HEK293 (cell line): ENCODE data around the gene LRRC4C.

Source experiments
- CTCF ChIA-PET: fragments of 350-600 bp; formaldehyde crosslinking; extraction: SDS; loops from one replicate; lab custom pipeline; 2021; ENCODE audit warnings: antibody characterized with exemption; lab: Yijun Ruan, JAX
- POLR2A ChIA-PET: fragments of 300-600 bp; formaldehyde crosslinking; extraction: SDS; loops from one replicate; lab custom pipeline; 2020; ENCODE audit warnings: antibody characterized with exemption, inconsistent platforms; lab: Yijun Ruan, JAX
- H3K27ac ChIP-seq: fragments of 200-500 bp; sonication (Bioruptor generic); 2 replicates; pipeline ENCODE4 v1.5.1; 2014; ENCODE audit warnings: low read depth, low read length, control low read depth, inconsistent platforms; ENCODE audit errors: extremely low read depth
- H3K36me3 ChIP-seq, 2 experiments: fragments of 200-500 bp in 1 of 2; sonication (Bioruptor generic) in 1 of 2; 1 replicate in 1 of 2; 2 replicates in 1 of 2; pipeline ENCODE4 v1.5.1; 2014 to 2017; ENCODE audit warnings: inconsistent platforms in 2 of 2, low read length in 2 of 2; ENCODE audit not compliant: control insufficient read depth in 2 of 2, insufficient read depth in 1 of 2
- H3K4me1 ChIP-seq: fragments of 200-500 bp; sonication (Bioruptor generic); 2 replicates; pipeline ENCODE4 v1.5.1; 2014; ENCODE audit warnings: mild to moderate bottlenecking, low read length, inconsistent platforms; ENCODE audit not compliant: control insufficient read depth, insufficient read depth
- H3K4me3 ChIP-seq: 2 replicates; pipeline ENCODE4 v1.5.1; 2011; ENCODE audit warnings: low read depth, mild to moderate bottlenecking, control low read depth, low read length, moderate library complexity
- H3K9me3 ChIP-seq: fragments of 200-500 bp; sonication (Bioruptor generic); 2 replicates; pipeline ENCODE4 v1.5.1; 2014; ENCODE audit warnings: low read depth, low read length, inconsistent platforms; ENCODE audit not compliant: control insufficient read depth, insufficient read depth
- GLI2 ChIP-seq: fragments of 450-650 bp; formaldehyde crosslinking; IDR thresholded peaks from 2 replicates; pipeline ENCODE4; 2017; ENCODE audit warnings: missing biosample characterization, missing genetic modification characterization, low read depth, borderline replicate concordance
- PRDM1 ChIP-seq: fragments of 450-650 bp; formaldehyde crosslinking; IDR thresholded peaks from 2 replicates; pipeline ENCODE4; 2016; ENCODE audit warnings: missing biosample characterization, missing genetic modification characterization
- SALL2 ChIP-seq: fragments of 450-650 bp; formaldehyde crosslinking; IDR thresholded peaks from 2 replicates; pipeline ENCODE4 v1.5.0; 2017; ENCODE audit warnings: missing biosample characterization, mild to moderate bottlenecking, missing genetic modification characterization, borderline replicate concordance
- SCRT2 ChIP-seq: fragments of 450-650 bp; formaldehyde crosslinking; IDR thresholded peaks from 2 replicates; pipeline ENCODE4 v1.5.1; 2016; ENCODE audit warnings: missing biosample characterization, missing genetic modification characterization
- ZBTB1 ChIP-seq: fragments of 450-650 bp; formaldehyde crosslinking; IDR thresholded peaks from 2 replicates; pipeline ENCODE4 v1.5.1; 2016; ENCODE audit warnings: missing biosample characterization, missing genetic modification characterization
- ZBTB48 ChIP-seq: fragments of 450-650 bp; formaldehyde crosslinking; IDR thresholded peaks from 2 replicates; pipeline ENCODE4 v1.5.1; 2016; ENCODE audit warnings: missing biosample characterization, missing genetic modification characterization
- ZBTB49 ChIP-seq: fragments of 450-650 bp; formaldehyde crosslinking; IDR thresholded peaks from 2 replicates; pipeline ENCODE4 v1.5.1; 2016; ENCODE audit warnings: missing biosample characterization, missing genetic modification characterization, low read depth
- ZFP69B ChIP-seq: fragments of 450-650 bp; formaldehyde crosslinking; IDR thresholded peaks from 2 replicates; pipeline ENCODE4 v1.5.1; 2016; ENCODE audit warnings: missing biosample characterization, missing genetic modification characterization
- ZNF148 ChIP-seq: fragments of 450-650 bp; formaldehyde crosslinking; IDR thresholded peaks from 2 replicates; pipeline ENCODE4 v1.5.0; 2017; ENCODE audit warnings: missing biosample characterization, missing genetic modification characterization, borderline replicate concordance
- ZNF155 ChIP-seq: fragments of 450-650 bp; formaldehyde crosslinking; IDR thresholded peaks from 2 replicates; pipeline ENCODE4 v1.5.1; 2016; ENCODE audit warnings: missing biosample characterization, missing genetic modification characterization
- ZNF211 ChIP-seq: fragments of 450-650 bp; formaldehyde crosslinking; IDR thresholded peaks from 2 replicates; pipeline ENCODE4 v1.5.1; 2016; ENCODE audit warnings: low read depth, missing biosample characterization, missing genetic modification characterization
- ZNF214 ChIP-seq: fragments of 450-650 bp; formaldehyde crosslinking; IDR thresholded peaks from 2 replicates; pipeline ENCODE4 v1.5.1; 2017; ENCODE audit warnings: missing biosample characterization, mild to moderate bottlenecking, missing genetic modification characterization, borderline replicate concordance
- ZNF292 ChIP-seq: fragments of 450-650 bp; formaldehyde crosslinking; IDR thresholded peaks from 2 replicates; pipeline ENCODE4 v1.5.1; 2016; ENCODE audit warnings: low read depth, missing biosample characterization, missing genetic modification characterization, borderline replicate concordance
- ZNF324 ChIP-seq: fragments of 450-650 bp; formaldehyde crosslinking; IDR thresholded peaks from 2 replicates; pipeline ENCODE4 v1.5.1; 2016; ENCODE audit warnings: missing biosample characterization, missing genetic modification characterization
- ZNF350 ChIP-seq: fragments of 450-650 bp; formaldehyde crosslinking; IDR thresholded peaks from 2 replicates; pipeline ENCODE4 v1.5.0; 2017; ENCODE audit warnings: missing biosample characterization, mild to moderate bottlenecking, missing genetic modification characterization
- ZNF37A ChIP-seq: fragments of 450-650 bp; IDR thresholded peaks from 2 replicates; pipeline ENCODE4 v1.5.1; 2018; ENCODE audit warnings: missing biosample characterization, missing genetic modification characterization
- ZNF423 ChIP-seq: fragments of 450-650 bp; formaldehyde crosslinking; IDR thresholded peaks from 2 replicates; pipeline ENCODE4 v1.5.1; 2016; ENCODE audit warnings: missing biosample characterization, missing genetic modification characterization
- ZNF426 ChIP-seq: fragments of 450-650 bp; formaldehyde crosslinking; IDR thresholded peaks from 2 replicates; pipeline ENCODE4 v1.5.1; 2017; ENCODE audit warnings: missing biosample characterization, missing genetic modification characterization, mild to moderate bottlenecking, inconsistent platforms, moderate library complexity
- ZNF621 ChIP-seq: fragments of 450-650 bp; formaldehyde crosslinking; IDR thresholded peaks from 2 replicates; pipeline ENCODE4 v1.5.1; 2017; ENCODE audit warnings: missing biosample characterization, missing genetic modification characterization
- ZNF670 ChIP-seq: fragments of 450-650 bp; formaldehyde crosslinking; IDR thresholded peaks from 2 replicates; pipeline ENCODE4 v1.5.1; 2016; ENCODE audit warnings: missing biosample characterization, missing genetic modification characterization, low read depth
- ZNF701 ChIP-seq: fragments of 450-650 bp; formaldehyde crosslinking; IDR thresholded peaks from 2 replicates; pipeline ENCODE4 v1.5.1; 2016; ENCODE audit warnings: missing biosample characterization, missing genetic modification characterization
- ZSCAN23 ChIP-seq: fragments of 450-650 bp; formaldehyde crosslinking; IDR thresholded peaks from 2 replicates; pipeline ENCODE4 v1.5.1; 2016; ENCODE audit warnings: missing biosample characterization, missing genetic modification characterization
- TF ChIP-seq, protein P1 (sequence below): fragments of 450-650 bp; IDR thresholded peaks from 2 replicates; pipeline ENCODE4 v1.5.1; 2018; ENCODE audit warnings: missing biosample characterization, missing genetic modification characterization

Gene LRRC4C

DNA sequence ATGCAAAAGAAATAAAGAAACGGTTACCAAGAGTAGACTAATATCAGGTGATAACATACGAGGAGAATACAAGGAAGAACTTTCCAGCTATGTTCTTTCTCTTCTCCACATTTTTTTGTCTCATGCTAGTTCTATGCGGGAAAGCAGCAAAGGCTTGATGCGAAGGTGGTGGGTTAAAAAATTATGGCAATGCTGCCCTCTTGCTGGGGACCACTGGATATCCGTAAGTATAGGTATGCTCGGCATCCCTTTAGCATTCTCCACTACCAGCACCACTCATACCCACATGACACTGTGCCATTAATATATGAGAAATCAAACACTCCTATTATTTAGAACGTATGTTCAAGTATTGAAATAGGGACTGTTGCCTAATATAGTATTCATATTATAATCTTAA is 776.4 kb downstream of the LRRC4C start (continued):
- TF ChIP-seq ZNF211 (no peak), ZNF701 (tag by site-specific recombination) (no peak), ZNF426 (tag by site-specific recombination) (no peak), PRDM1 (tag by site-specific recombination) (no peak)
- TF ChIP-seq, all 188 proteins: peak for 0

DNA sequence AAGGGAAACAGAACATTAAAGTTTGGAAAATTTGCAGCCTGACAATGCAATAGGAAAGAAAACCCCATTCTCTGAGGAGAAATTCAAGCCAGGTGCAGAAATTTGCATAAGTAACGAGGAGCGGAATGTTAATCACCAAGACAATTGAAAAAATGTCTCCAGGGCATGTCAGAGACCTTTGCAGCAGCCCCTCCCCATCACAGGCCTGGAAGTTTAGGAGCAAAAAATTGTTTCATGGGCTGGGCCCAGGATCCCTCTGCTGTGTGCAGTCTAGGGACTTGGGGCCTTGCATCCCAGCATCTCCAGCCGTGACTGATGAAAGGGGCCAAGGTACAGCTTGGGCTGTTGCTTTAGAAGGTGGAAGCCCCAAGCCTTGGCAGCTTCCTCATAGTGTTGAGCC is 780.2 kb downstream of the LRRC4C start:
- H3K4me3 ChIP-seq, result no peak overlapping the region
- CTCF ChIA-PET, result no interaction called here

DNA sequence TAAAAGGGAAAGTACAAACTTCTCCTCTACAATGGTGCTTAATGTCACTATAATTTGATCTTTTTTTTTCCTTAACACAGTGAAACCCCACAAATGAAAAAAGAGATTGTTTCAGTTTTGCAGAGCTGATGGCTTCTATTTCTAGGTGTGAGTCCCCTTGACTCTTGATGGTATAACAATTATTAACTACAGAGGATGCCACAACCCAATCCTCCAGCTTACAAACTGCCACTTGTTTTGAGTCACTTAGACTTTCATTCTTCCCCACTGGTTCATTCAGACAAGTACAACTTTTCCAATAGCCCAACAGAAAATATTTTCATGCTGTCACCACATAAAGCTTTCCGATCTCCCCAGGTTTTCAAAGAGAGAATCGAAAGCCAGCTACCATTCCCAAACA is 812.2 kb downstream of the LRRC4C start:
- ChIA-PET POLR2A (no interaction called here), CTCF (no interaction called here)
- H3K4me3 ChIP-seq, result no peak overlapping the region
- no peaks in the 10 kb centered on the region for H3K9me3 ChIP-seq
- H3K36me3 ChIP-seq, result no peaks in the 10 kb centered on the region
- H3K4me1 ChIP-seq, result no peaks in the 10 kb centered on the region; the same call in 1 of the 2 replicates
- no peak for TF ChIP-seq ZNF350 (tag by site-specific recombination)
- no peak for TF ChIP-seq ZNF324
- no peak for TF ChIP-seq ZNF155
- no peak overlapping the region for H3K27ac ChIP-seq

More for the DNA sequence above, 780.2 kb downstream of the LRRC4C start:
- Histone ChIP-seq H3K36me3 (no peaks in the 10 kb centered on the region), H3K4me1 (no peaks in the 10 kb centered on the region), H3K9me3 (no peaks in the 10 kb centered on the region), H3K27ac (no peak overlapping the region)
- TF ChIP-seq SCRT2 (no peak), ZFP69B (tag by site-specific recombination) (no peak), SALL2 (tag by site-specific recombination) (no peak), ZNF670 (tag by site-specific recombination) (no peak), ZBTB49 (tag by site-specific recombination) (no peak), GLI2 (tag by site-specific recombination) (no peak), ZSCAN23 (tag by site-specific recombination) (no peak)
- POLR2A ChIA-PET, result no interaction called here

DNA sequence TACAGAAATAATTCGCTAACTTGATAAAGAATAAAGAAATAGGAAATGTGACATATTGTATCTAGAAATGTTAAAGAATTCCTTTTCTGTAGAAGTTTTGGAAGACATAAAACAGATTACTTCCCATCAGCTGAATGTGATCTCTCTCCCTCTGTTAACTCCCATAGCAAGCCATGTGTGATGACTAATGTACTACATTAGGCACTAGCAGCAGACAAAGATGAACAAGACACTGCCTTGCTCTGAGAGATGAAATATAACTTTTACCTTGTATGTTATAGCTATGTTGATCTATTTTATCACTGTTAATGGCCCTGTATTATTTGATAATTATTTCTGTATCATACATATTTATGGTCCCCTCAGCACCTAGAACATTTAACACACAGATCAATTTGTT is 817.2 kb downstream of the LRRC4C start:
- Histone ChIP-seq H3K27ac (no peak overlapping the region), H3K4me1 (no peaks in the 10 kb centered on the region; the same call in 1 of the 2 replicates), H3K9me3 (no peaks in the 10 kb centered on the region)
- POLR2A ChIA-PET, result no interaction called here
- CTCF ChIA-PET, result no interaction called here
- no peak for TF ChIP-seq ZNF292 (tag by site-specific recombination)
- TF ChIP-seq ZNF148 (tag by site-specific recombination), result no peak
- no peak for TF ChIP-seq ZBTB1 (tag by site-specific recombination)
- no peak for TF ChIP-seq ZNF211
- TF ChIP-seq ZBTB48 (tag by site-specific recombination), result no peak
- no peak for TF ChIP-seq ZNF621 (tag by site-specific recombination)
- TF ChIP-seq ZNF423 (tag by site-specific recombination), result no peak
- TF ChIP-seq, protein P1, sequence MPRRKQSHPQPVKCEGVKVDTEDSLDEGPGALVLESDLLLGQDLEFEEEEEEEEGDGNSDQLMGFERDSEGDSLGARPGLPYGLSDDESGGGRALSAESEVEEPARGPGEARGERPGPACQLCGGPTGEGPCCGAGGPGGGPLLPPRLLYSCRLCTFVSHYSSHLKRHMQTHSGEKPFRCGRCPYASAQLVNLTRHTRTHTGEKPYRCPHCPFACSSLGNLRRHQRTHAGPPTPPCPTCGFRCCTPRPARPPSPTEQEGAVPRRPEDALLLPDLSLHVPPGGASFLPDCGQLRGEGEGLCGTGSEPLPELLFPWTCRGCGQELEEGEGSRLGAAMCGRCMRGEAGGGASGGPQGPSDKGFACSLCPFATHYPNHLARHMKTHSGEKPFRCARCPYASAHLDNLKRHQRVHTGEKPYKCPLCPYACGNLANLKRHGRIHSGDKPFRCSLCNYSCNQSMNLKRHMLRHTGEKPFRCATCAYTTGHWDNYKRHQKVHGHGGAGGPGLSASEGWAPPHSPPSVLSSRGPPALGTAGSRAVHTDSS (tag by site-specific recombination), result no peak
- TF ChIP-seq ZNF214 (tag by site-specific recombination), result no peak
- no peak for TF ChIP-seq ZNF37A (tag by site-specific recombination)
- no peak for TF ChIP-seq SCRT2
- TF ChIP-seq, all 188 proteins: peak for 0
- Histone ChIP-seq H3K4me3 (no peak overlapping the region), H3K36me3 (no peaks in the 10 kb centered on the region)
